C4-2B (cell line): Measurements from ENCODE around the gene FBXL13.

ENCODE experiments used
- H3K27ac ChIP-seq: fragments of 450-650 bp; 2 replicates; pipeline ENCODE4 v1.5.1; 2017
- ZFX ChIP-seq: fragments of 450-650 bp; IDR thresholded peaks from 2 replicates; pipeline ENCODE4 v1.6.1; 2017
- TF ChIP-seq, protein P1 (sequence below): fragments of 450-650 bp; conservative IDR thresholded peaks from 2 replicates; pipeline ENCODE4 v1.5.1; 2017; ENCODE audit warnings: mild to moderate bottlenecking

The FBXL13 gene

DNA sequence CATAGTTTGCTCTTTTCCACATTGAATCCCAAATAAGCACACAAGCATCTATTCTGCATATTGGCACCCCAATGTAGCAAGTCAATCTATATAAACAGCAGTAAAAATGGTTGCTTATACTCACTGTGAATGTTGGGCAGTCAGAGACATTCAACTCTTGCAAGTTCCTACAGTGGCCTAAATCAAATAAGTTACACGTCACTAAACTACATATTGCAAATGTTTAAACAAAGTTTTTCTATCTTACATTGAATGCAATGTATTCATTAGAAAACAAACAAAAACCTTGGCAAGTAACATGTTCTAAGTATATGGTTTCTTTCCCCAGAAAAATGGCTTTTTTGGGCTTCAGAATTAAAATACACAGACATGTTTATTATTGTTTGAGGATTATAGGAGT, 142.8 kb downstream of the FBXL13 start:
- H3K27ac ChIP-seq = no peak overlapping the region
- TF ChIP-seq, protein P1, sequence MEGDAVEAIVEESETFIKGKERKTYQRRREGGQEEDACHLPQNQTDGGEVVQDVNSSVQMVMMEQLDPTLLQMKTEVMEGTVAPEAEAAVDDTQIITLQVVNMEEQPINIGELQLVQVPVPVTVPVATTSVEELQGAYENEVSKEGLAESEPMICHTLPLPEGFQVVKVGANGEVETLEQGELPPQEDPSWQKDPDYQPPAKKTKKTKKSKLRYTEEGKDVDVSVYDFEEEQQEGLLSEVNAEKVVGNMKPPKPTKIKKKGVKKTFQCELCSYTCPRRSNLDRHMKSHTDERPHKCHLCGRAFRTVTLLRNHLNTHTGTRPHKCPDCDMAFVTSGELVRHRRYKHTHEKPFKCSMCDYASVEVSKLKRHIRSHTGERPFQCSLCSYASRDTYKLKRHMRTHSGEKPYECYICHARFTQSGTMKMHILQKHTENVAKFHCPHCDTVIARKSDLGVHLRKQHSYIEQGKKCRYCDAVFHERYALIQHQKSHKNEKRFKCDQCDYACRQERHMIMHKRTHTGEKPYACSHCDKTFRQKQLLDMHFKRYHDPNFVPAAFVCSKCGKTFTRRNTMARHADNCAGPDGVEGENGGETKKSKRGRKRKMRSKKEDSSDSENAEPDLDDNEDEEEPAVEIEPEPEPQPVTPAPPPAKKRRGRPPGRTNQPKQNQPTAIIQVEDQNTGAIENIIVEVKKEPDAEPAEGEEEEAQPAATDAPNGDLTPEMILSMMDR = no peak
- no peak for TF ChIP-seq ZFX

DNA sequence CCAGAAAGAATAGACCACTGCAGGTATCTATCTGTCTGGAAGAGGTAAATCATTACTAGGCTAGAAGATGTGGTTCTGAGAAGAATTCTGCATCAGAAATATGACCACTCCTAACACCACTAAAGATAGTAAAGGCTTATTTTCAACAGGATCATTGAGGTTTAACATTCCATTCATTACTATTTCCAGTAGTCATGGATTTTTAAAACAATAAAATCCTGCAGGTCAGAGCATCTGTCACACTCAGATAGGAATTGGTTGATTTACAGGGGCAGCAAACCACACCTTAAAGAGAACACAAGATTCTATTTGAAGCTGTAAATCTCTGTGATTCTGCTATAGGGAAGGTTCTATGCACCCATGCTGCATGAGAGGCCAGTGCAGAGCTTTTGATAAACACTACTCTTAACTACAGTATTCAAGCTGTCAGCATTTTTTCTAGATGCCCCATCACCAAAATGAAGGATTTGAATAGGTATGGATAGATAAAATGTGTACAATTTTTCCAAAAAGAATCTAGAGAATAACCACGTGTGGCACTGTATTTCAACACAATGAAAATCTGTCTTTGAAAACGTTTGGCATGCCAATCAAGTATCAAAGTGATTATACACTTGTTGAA, 147.2 kb downstream of the FBXL13 start:
- no peak overlapping the region for H3K27ac ChIP-seq
- TF ChIP-seq, protein P1 = no peak
- no peak for TF ChIP-seq ZFX

DNA sequence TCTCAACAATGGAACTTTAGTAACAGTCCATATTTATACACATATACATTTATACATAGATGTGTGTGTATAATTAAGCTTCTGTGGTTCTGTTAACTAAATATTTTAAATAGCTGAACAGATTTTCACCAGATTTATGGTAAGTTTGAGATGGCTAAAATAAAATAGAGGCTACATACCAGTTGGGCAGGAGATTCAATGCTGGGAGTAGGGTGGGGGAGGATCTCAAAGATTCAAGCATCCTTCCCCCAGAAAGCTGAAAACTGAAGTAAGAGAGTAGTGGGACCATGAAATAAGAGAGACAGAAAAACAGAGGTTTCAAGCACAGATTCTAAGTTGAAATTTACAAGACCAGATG, 147.8 kb downstream of the FBXL13 start:
- TF ChIP-seq, protein P1 = no peak
- no peak for TF ChIP-seq ZFX
- H3K27ac ChIP-seq = no peak overlapping the region

DNA sequence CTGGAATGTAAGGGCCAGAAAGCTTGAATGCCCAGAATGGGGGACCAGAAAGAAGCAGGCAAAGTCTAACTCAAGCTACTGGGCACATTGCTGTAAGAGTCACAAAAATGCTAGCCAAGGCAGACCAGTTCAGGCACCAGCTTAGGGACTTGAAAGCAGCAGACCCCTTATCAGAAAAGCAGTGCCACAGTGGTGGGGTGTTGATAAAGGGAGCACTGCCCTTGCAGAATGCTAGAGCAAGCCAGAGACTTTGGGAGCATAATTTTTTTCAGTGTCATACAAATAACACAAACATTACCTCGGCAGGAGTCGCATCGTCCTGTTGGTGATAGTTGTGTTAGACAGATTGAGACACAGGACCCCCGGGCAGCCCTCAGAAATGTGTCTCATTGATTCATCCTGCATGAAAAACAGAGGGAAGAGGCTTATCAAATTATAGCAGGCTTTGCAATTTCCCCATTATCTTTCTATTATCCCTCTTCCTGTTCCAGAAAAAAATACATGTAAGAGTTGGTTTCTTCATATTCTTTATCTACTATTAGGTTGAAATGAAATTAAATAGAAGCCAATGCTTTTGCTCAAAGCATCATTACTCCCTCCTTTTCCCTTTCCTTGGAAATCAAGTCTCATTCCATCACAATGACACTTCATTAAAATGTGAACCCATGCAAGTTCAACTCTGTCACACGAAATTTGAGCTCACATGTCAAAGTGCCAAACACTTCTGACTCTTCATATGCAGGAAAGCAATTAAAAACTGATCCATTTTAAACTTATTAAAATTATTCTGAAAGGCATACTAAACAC, 148.4 kb downstream of the FBXL13 start:
- H3K27ac ChIP-seq = no peak overlapping the region

DNA sequence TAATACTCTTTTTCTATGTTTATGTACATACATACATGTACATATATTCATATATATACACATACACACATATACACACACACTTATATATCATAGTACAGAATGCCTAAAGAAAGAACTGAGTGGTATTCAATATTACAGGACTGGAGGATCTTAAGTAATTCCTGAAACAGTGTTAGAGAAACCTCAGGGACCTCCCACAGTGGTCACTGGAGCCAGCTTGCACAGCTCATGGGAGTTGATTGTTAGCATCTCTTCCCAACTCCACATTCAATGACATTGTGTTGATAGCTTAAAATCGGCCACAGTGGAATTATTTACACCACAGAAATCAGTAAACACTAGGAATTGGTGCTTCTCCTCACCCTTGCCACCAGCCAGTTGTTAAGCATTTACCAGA, 155.8 kb downstream of the FBXL13 start:
- H3K27ac ChIP-seq = no peak overlapping the region
- TF ChIP-seq, protein P1 = no peak
- TF ChIP-seq ZFX = no peak

More for the DNA sequence above, 148.4 kb downstream of the FBXL13 start:
- TF ChIP-seq, protein P1 = no peak
- no peak for TF ChIP-seq ZFX

DNA sequence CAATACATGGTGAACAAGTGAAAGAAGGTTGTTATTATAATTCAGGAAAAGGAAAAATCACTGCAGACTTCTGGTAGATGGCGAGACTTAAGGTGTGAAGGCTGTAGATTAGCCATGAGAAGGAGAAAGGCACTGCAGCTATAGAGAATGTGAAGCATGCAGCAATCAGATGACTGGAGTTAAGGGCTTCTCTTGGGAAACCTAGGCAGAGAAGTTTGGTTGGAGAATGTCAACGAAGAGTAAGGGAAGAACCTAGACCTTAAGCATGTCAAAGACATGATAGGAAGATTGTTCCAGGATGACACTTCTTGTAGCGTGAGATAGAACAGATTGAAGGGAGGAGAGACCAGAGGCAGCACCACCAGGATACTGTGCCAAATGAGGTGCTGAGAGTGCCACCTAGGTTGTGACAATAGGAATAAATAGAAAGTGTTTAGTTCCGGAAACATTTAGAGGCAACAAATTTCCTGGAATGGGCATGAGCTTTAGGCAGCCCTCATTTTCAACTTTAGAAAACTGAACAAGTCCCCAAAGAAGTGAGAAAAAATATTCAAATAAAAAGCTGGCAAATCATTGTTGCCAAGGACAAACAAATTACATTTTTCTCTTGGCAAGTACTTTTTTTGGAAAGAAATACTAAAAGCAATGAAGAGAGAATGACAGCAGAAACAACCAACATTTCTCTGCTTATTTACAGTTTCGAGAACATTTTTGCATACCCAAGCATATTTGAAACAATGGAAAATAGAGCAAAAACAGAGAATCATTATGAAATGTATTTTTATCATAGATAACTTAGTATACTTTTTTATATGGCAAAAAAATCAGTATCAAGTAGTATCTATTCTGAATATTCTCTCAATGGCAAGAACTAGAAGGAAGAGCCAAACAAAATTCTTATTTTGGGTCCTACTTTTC, 156.9 kb downstream of the FBXL13 start:
- no peak for TF ChIP-seq ZFX
- no peak overlapping the region for H3K27ac ChIP-seq

DNA sequence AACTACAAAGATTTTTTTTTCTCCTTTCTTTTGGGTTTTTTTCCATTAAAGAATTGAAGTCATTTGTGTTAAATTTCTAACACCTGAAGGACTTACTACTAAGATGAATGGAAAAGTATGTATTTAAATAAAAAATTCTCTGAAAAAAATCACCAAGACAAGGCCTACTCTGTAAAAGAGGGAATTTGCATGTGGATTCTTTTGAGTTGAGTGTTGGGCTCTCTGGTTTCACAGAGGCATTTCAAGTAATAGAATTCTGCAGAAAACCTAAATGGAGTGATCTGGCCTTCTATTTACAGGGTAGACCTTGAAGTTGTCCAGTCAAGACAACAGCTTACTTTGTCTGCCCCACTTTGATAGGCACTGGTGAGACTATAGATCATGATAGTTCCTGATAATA, 157.7 kb downstream of the FBXL13 start:
- H3K27ac ChIP-seq = no peak overlapping the region
- TF ChIP-seq, protein P1 = no peak
